HK-2 (cell line): ENCODE data around the gene RAB4B.
"Not testable (repeated sequence)": the region's sequence is repeated elsewhere in the genome, so short reads cannot be mapped to it uniquely, and the experiment has no call there.

ENCODE experiments used
- DNase-seq: peaks from one replicate; pipeline ENCODE4 v3.0.0-alpha.2; 2018; ENCODE audit not compliant: unreplicated experiment

Gene RAB4B

DNA sequence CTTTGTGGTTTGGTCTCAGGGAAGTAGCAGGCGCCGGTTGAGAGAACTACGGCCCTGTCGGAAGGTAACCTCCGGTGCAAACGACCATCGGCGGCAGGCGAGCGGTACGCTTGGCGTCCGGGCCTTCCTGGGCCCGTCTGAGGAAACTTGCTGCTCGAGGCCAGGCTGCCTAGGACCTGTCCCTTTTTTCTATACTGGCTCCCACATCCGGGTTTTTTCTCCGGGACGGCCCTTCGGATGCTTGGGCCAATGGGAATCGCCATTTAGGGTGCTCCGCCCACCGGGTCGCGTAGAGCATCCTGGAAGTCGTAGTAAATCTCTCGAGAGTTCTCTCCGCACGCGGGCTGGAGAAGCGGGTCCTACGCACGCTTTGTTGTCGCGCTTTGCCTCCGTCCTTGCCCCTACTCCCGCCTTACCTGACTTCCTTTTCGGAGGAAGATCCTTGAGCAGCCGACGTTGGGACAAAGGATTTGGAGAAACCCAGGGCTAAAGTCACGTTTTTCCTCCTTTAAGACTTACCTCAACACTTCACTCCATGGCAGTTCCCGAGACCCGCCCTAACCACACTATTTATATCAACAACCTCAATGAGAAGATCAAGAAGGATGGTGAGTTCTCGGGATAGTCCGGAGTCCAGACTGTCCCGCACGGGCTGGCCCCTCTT, 27.0 kb upstream of the RAB4B start, which contains the start of gene SNRPA:
SNRPA (plus strand) TSS at position 330 of the 664 bp plus-strand sequence; CDS start at position 536, 206 bp downstream.
- DNase-seq, result peak; percentile 97

- no peak for DNase-seq
These were observed 25.7 kb upstream of the RAB4B start for GRCh38 chr19:40752257-40752781.

- DNase-seq, result no peak
These were observed 23.3 kb upstream of the RAB4B start for GRCh38 chr19:40754611-40755247.

DNA sequence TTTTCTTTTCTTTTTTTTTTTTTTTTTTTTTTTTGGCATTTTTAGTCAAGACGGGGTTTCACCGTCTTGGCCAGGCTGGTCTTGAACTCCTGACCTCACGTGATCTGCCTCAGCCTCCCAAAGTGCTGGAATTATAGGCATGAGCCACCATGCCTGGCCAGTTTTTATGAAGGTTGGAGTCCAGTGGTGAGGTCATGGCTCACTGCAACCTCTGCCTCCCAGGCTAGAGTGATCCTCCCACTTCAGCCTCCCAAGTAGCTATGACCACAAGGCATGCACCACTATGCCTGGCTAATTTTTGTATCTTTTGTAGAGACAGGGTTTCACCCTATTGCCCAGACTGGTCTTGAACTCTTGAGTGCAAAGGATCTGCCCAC, 22.8 kb upstream of the RAB4B start:
- DNase-seq, result no peak

- DNase-seq, result no peak
These were observed 22.3 kb upstream of the RAB4B start for GRCh38 chr19:40755791-40756190.

GRCh38 chr19:40756502-40757110, 21.4 kb upstream of the RAB4B start:
- DNase-seq, result no peak

DNA sequence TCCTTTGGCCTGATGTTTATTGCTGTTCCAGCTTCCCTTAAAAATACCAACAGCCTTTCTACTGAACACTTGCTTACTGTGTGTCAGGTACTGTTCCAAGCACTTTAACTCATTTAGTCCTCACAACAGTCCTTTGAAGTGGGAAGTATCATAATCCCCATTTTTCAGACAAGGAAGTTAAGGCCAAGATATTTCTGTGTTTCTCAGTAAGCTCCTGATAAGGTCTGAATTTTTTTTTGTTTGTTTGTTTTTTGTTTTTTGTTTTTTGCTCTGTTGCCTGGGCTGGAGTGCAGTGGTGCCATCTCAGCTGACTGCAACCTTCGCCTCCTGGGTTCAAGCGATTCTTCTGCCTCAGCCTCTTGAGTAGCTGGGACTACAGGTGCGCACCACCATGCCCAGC, 19.6 kb upstream of the RAB4B start:
- DNase-seq, result no peak

DNA sequence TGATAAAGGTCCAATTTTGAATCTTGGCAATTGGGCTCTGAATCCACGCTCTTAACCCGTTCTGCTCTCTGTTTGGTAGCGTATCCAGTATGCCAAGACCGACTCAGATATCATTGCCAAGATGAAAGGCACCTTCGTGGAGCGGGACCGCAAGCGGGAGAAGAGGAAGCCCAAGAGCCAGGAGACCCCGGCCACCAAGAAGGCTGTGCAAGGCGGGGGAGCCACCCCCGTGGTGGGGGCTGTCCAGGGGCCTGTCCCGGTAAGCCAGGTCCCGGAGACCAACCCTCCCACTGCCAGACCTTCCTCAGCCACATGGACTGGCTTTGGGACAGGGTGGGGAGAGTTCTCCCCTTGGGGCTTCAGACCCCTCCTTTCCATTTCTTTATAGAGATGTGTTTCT, 18.7 kb upstream of the RAB4B start:
- DNase-seq, result no peak

GRCh38 chr19:40762754-40763470, 15.1 kb upstream of the RAB4B start:
- DNase-seq, result no peak

DNA sequence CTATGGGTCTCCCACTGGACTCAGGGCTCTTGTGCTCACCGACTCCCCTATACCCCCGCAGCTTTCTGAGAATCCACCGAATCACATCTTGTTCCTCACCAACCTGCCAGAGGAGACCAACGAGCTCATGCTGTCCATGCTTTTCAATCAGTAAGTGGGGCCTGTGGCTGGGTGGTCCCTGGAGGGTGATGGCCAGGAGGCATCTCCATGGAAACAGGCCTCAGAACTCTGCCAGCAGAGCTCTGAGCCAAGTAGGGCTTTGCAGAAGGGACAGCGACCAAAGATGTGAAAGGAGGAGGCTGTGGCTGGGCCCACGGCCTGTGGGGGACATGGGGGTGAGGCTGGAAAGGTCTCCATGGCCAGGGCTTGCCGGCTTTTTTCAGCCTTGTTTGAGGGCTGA, 14.5 kb upstream of the RAB4B start:
- DNase-seq, result no peak

GRCh38 chr19:40763963-40764362, 14.1 kb upstream of the RAB4B start:
- no peak for DNase-seq

DNA sequence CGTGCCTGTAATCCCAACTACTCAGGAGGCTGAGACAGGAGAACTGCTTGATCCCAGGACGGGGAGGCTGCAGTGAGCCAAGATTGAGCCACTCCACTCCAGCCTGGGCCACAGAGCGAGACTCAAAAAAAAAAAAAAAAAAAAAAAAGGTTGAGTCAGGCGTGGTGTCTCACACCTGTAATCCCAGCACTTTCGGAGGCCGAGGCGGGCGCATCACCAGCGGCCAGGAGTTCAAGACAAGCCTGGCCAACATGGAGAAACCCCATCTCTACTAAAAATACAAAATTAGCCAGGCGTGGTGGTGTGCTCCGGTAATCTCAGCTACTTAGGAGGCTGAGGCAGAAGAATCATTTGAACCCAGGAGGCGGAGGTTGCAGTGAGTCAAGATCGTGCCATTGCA, 11.7 kb upstream of the RAB4B start:
- not testable (repeated sequence) for DNase-seq

- DNase-seq, result no peak
These were observed 9.2 kb upstream of the RAB4B start for GRCh38 chr19:40768869-40769268.

DNA sequence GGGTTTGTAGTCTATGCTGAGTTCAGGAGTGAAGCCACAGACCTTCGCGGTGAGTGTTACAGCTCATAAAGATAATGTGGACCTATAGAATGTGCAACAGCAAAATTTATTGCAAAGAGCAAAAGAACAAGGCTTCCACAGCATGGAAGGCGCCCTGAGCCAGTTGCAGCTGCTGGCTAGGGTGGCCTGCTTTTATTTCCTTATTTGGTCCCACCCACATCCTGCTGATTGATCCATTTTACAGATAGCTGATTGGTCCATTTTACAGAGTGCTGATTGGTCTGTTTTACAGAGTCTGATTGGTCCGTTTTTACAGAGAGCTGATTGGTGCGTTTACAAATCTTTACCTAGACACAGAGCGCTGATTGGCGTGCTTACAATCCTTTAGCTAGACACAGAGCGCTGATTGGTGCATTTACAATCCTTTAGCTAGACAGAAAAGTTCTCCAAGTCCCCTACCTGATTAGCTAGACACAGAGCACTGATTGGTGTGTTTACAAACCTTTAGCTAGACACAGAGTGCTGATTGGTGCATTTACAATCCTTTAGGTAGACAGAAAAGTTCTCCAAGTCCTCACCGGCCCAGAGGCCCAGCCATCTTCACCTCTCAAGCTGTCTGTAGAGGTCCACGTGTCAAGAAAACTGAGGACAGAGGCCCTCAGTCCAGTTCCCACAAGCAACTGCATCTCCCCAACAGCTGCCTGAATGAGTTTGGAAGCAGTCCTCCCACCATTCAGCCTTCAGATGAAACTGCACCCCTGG, 6.8 kb upstream of the RAB4B start:
- not testable (repeated sequence) for DNase-seq

- no peak for DNase-seq
These were observed 3.0 kb upstream of the RAB4B start, which contains the start of gene MIA for GRCh38 chr19:40774916-40775631. Gene MIA, plus strand, starts transcription at chr19:40775521. Its CDS starts 22 bp downstream, at chr19:40775543.

GRCh38 chr19:40775632-40776022, 2.4 kb upstream of the RAB4B start:
- DNase-seq, result no peak

GRCh38 chr19:40776364-40776763, 1.7 kb upstream of the RAB4B start:
- no peak for DNase-seq

- DNase-seq, result peak; percentile 84
These were observed 959 bp upstream of the RAB4B start for GRCh38 chr19:40776932-40777644.

DNA sequence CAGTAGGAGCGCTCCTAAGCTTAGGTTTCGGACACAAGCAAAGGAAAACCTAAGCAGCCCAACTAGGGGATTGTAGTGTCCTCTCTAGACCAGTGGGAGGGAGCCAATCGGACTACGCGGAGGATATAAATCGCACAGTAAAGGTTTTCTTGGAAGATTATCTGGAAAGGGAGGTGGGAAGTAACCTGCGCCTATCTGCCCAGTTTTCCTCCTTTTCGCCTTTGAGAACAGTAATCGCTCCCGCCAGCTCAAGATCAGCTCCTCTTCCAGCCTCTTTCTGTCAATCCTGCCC, 456 bp upstream of the RAB4B start:
- no peak for DNase-seq

- no peak for DNase-seq
These were observed 748 bp downstream of the RAB4B start for GRCh38 chr19:40778706-40779284.
